ENCODE results near the gene ZCWPW2. TPM values are rescaled to one million over a fixed set of nuclear protein-coding genes. Genes with fewer than 3 reads are reported as not detected.

Gene ZCWPW2
- total RNA-seq, 1 donor from 2014 or later: not detected

DNA sequence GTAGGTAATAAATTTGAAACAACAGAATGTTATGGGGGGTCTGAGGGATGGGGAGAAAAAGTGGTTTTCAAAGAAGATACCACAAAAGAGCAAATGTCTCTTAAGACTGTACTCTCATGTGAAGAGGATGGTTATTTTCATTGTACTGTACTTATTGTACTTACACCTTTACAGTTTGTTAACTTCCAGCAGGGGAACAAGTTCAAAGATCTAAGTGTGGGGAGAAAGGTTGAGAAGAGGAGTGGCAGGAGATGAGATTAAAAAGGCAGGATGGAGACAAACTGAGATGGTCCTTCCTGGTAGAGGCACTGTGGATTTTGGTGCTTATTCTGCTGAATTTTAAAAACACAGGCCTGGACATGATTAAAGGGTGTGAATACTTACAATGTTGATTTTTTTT lies 5.4 kb upstream of the ZCWPW2 start:
- no peaks in the 10 kb centered on the region for H3K27me3 ChIP-seq
- H3K36me3 ChIP-seq: peaks cover 4 to 15% of the 10 kb centered on the region in 2 donors
- H3K4me3 ChIP-seq: no peak overlapping the region
- H3K9me3 ChIP-seq: no peaks in the 10 kb centered on the region
- DNase-seq (ENCODE audit: low spot score in 2 of 2): no peak
- peak overlapping the region in 1 of 2 donors; percentile 25 for H3K27ac ChIP-seq
- peaks cover 0 to 31% of the 10 kb centered on the region in 2 donors for H3K4me1 ChIP-seq
- intact Hi-C loops (cut with DNase I): loop anchor here (10.0 kb wide), 1 partner anchor 818 kb away; no protein-coding TSS in a partner anchor
- TF ChIP-seq, protein P1, sequence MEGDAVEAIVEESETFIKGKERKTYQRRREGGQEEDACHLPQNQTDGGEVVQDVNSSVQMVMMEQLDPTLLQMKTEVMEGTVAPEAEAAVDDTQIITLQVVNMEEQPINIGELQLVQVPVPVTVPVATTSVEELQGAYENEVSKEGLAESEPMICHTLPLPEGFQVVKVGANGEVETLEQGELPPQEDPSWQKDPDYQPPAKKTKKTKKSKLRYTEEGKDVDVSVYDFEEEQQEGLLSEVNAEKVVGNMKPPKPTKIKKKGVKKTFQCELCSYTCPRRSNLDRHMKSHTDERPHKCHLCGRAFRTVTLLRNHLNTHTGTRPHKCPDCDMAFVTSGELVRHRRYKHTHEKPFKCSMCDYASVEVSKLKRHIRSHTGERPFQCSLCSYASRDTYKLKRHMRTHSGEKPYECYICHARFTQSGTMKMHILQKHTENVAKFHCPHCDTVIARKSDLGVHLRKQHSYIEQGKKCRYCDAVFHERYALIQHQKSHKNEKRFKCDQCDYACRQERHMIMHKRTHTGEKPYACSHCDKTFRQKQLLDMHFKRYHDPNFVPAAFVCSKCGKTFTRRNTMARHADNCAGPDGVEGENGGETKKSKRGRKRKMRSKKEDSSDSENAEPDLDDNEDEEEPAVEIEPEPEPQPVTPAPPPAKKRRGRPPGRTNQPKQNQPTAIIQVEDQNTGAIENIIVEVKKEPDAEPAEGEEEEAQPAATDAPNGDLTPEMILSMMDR (IDR thresholded peaks at IDR 0.05): no peak

- H3K27me3 ChIP-seq: no peaks in the 10 kb centered on the region
- H3K4me3 ChIP-seq: peak overlapping the region in 1 of 2 donors; percentile 88
These were observed 2.8 kb upstream of the ZCWPW2 start for GRCh38 chr3:28345690-28346089.

DNA sequence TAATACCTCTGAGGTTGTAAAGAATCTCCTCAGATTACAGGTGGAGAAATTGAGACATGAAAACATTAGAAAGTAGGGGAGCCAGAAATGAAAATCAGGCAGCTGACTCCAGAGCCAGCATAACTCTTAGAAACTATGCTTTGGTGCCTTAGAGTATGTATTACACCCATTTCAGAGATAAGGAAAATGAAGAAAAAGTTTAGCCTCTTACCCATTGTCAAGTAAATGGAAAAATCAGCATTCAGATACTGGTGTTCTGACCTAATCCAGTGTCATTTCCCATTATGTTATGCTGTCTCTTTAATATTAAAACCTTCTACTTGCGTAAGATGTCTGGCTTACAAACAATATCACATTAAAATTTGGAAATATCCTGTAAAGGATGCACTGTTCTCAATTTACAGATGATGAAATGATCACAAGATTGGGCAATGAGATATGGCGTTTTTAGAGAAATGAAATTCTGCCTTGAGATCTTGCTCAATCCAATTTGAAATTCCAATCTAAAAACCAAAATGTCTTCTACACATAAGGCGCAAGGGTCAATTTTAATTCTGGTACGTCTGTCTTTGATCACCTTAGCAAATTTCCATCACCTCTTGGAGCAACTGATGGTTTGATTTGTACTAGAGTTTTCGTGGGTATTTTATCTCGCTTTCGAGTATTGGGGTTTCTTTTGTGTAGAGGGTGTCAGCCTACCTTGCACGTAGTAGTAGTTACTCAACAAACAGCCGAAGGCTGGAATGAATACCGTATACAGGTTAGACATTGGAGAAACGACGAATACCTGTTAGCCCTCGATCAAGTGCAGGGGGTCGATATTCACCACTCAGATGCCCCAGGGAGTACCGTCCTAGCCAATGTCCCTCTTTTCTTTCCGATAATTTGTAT lies 902 bp upstream of the ZCWPW2 start:
- intact Hi-C loops (cut with DNase I): loop anchor here (5.0 to 10.0 kb wide), 2 partner anchors 105 to 823 kb away; partner anchors contain the start of gene CMC1
- H3K36me3 ChIP-seq: peaks cover 3 to 4% of the 10 kb centered on the region in 2 donors
- peaks cover 0 to 8% of the 10 kb centered on the region in 2 donors for H3K9me3 ChIP-seq
- H3K27ac ChIP-seq: peak overlapping the region; percentile 100
- DNase-seq (ENCODE audit: low spot score in 2 of 2): peak in 1 of 2 donors; percentile 61
- no peaks in the 10 kb centered on the region for H3K27me3 ChIP-seq
- H3K4me1 ChIP-seq: peaks cover 0 to 32% of the 10 kb centered on the region in 2 donors
- peak overlapping the region; percentile 88 to 95 for H3K4me3 ChIP-seq
- TF ChIP-seq, protein P1 (IDR thresholded peaks at IDR 0.05): no peak

More at GRCh38 chr3:28345690-28346089, 2.8 kb upstream of the ZCWPW2 start:
- intact Hi-C loops (cut with DNase I): loop anchor here (5.0 to 10.0 kb wide), 2 partner anchors 103 to 821 kb away; partner anchors contain the start of gene CMC1
- Histone ChIP-seq H3K4me1 (peaks cover 0 to 39% of the 10 kb centered on the region in 2 donors), H3K9me3 (no peaks in the 10 kb centered on the region), H3K36me3 (no peaks in the 10 kb centered on the region), H3K27ac (no peak overlapping the region)
- DNase-seq (ENCODE audit: low spot score in 2 of 2): no peak
- TF ChIP-seq, protein P1 (IDR thresholded peaks at IDR 0.05): no peak

DNA sequence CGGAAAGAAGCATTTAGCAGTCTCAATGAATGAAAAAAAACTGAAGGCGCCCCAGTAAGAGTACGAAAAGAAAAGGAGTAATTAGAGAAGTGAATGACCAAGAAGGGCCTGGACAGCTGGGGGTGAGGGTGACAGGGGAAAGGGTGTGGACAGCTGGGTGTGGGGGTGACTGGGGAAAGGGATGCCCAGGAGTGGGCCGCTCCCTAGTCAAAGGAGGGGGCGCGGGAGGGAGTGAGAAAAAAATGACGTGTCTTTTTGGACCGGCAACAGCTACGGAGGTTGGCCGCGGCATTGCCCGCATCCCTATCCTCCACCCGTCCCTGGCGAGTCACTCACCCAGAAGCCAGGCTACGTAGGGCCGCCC lies 274 bp upstream of the ZCWPW2 start:
- intact Hi-C loops (cut with DNase I): loop anchor here (5.0 to 10.0 kb wide), 2 partner anchors 106 to 823 kb away; partner anchors contain the start of gene CMC1
- DNase-seq (ENCODE audit: low spot score in 2 of 2): peak; percentile 86 to 98
- H3K27me3 ChIP-seq: no peaks in the 10 kb centered on the region
- peak overlapping the region; percentile 88 to 95 for H3K4me3 ChIP-seq
- H3K27ac ChIP-seq: peak overlapping the region; percentile 100
- peaks cover 4 to 15% of the 10 kb centered on the region in 2 donors for H3K9me3 ChIP-seq
- peaks cover 8 to 10% of the 10 kb centered on the region in 2 donors for H3K36me3 ChIP-seq
- peaks cover 0 to 32% of the 10 kb centered on the region in 2 donors for H3K4me1 ChIP-seq
- TF ChIP-seq, protein P1 (IDR thresholded peaks at IDR 0.05): no peak

DNA sequence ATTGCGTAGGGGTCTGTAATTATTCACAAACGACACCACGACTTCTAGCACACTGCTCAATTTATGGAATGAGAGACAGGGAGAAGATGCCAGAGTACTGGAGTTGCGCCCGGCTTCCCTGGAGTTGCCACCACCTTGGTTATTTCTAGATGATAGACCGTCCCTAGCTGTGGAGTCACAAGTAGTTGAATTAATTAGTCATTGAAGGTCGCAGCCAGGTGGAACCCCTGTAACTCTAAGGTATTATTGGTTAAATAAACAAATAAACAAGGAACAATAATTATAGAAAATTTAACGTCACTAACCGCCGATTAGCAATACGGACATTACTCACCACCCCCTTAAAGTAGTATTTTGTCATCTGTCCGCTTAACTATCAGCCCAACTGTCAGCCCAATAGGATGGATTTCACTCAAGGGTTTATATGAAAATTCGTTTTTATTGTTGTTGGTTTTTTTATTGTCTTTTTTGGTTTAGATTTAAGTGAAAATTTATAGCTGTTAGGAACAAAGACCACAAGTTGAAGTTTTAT lies 1.0 kb downstream of the ZCWPW2 start:
- Histone ChIP-seq H3K4me3 (peak overlapping the region; percentile 88 to 95), H3K27ac (peak overlapping the region; percentile 100), H3K9me3 (peaks cover 4 to 23% of the 10 kb centered on the region in 2 donors), H3K36me3 (peaks cover 15 to 16% of the 10 kb centered on the region in 2 donors), H3K4me1 (peaks cover 0 to 32% of the 10 kb centered on the region in 2 donors), H3K27me3 (no peaks in the 10 kb centered on the region)
- intact Hi-C loops (cut with DNase I): loop anchor here (5.0 to 10.0 kb wide), 2 partner anchors 107 to 825 kb away; partner anchors contain the start of gene CMC1
- DNase-seq (ENCODE audit: low spot score in 2 of 2): no peak
- TF ChIP-seq, protein P1 (IDR thresholded peaks at IDR 0.05): peak in 1 of 3 experiments; percentile 31

Data from ascending aorta (tissue), 2 donors.